Lower lobe of right lung (tissue), 2 donors: ENCODE results near the gene GPSM3. TPM values are rescaled to one million over a fixed set of nuclear protein-coding genes. Genes with fewer than 3 reads are reported as not detected.

Experiments used
- ATAC-seq, 2 donors: fragments of 200-7000 bp; cut with Tn5 transposase; one replicate each; pipeline ENCODE4 v1.9.1; 2020 to 2022; ENCODE audit warnings: mild to moderate bottlenecking in 2 of 2, moderate library complexity in 2 of 2
- DNase-seq: peaks from one replicate; pipeline ENCODE4 v3.0.0-alpha.2; 2020
- H3K27ac ChIP-seq: fragments of 200-600 bp; one replicate; pipeline ENCODE4 v1.8.0; 2022
- H3K27me3 ChIP-seq: fragments of 200-600 bp; one replicate; pipeline ENCODE4 v1.8.0; 2022; ENCODE audit warnings: low read depth
- H3K36me3 ChIP-seq: fragments of 200-600 bp; one replicate; pipeline ENCODE4 v1.8.0; 2022; ENCODE audit warnings: mild to moderate bottlenecking
- H3K4me1 ChIP-seq: fragments of 200-600 bp; one replicate; pipeline ENCODE4 v1.8.0; 2022
- H3K4me3 ChIP-seq: fragments of 200-600 bp; one replicate; pipeline ENCODE4 v1.8.0; 2022; ENCODE audit warnings: mild to moderate bottlenecking
- H3K9me3 ChIP-seq: fragments of 200-600 bp; one replicate; pipeline ENCODE4 v1.8.0; 2022
- CTCF ChIP-seq: fragments of 200-600 bp; IDR thresholded peaks from one replicate; pipeline ENCODE4 v1.8.0; 2022; ENCODE audit warnings: antibody characterized with exemption, mild to moderate bottlenecking
- intact Hi-C: fragments of 100-400 bp; cut with DNase I; formaldehyde crosslinking; loops from one replicate; pipeline ENCODE4 v1.11.0; 2022
- total RNA-seq: library from RNA; stranded (reverse); fragmentation: NEBNext Ultra II Directional; extraction: Animal tissue kit (Norgen Biotek cat#: 25700); gene quantifications from one replicate; pipeline ENCODE4 v1.2.1, GENCODE V29; 2021
- donor health status: DM: no; HTN: yes; CAD: no; lungs with severe emphysema.

Gene GPSM3
- total RNA-seq, 1 donor from 2014 or later, result 76.2 TPM

DNA sequence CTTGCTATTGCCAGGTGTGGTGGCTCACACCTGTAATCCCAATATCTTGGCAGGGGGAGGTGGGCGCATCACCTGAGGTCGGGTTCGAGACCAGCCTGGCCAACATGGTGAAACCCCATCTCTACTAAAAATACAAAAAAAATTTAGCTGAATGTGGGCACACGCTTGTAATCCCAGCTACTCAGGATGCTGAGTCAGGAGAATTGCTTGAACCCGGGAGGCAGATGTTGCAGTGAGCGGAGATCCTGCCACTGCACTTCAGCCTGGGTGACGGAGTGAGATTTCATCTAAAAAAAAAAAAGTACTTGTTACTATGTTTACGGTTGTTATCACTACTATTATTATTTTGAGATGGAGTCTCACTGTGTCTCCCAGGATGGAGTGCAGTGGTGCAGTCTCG, 35.6 kb downstream of the GPSM3 start:
- intact Hi-C loops, result no loop called here
- H3K4me3 ChIP-seq, result no peak overlapping the region
- TF ChIP-seq CTCF, result no peak
- DNase-seq, result no peak
- peaks cover 28% of the 10 kb centered on the region for H3K36me3 ChIP-seq
- H3K27ac ChIP-seq, result no peak overlapping the region
- peaks cover 15% of the 10 kb centered on the region for H3K27me3 ChIP-seq
- no peak for ATAC-seq
- no peaks in the 10 kb centered on the region for H3K9me3 ChIP-seq
- peaks cover 27% of the 10 kb centered on the region for H3K4me1 ChIP-seq

- peaks cover 28% of the 10 kb centered on the region for H3K36me3 ChIP-seq
- peak; percentile 52 for TF ChIP-seq CTCF
- no peaks in the 10 kb centered on the region for H3K9me3 ChIP-seq
- intact Hi-C loops, result no loop called here
- H3K27me3 ChIP-seq, result peaks cover 25% of the 10 kb centered on the region
- peak; percentile 81 to 83 for ATAC-seq
- DNase-seq, result peak; percentile 67
- peak overlapping the region; percentile 84 for H3K27ac ChIP-seq
- peaks cover 27% of the 10 kb centered on the region for H3K4me1 ChIP-seq
- H3K4me3 ChIP-seq, result peak overlapping the region; percentile 77
Observed at GRCh38 chr6:32154514-32155161, 37.8 kb downstream of the GPSM3 start.

DNA sequence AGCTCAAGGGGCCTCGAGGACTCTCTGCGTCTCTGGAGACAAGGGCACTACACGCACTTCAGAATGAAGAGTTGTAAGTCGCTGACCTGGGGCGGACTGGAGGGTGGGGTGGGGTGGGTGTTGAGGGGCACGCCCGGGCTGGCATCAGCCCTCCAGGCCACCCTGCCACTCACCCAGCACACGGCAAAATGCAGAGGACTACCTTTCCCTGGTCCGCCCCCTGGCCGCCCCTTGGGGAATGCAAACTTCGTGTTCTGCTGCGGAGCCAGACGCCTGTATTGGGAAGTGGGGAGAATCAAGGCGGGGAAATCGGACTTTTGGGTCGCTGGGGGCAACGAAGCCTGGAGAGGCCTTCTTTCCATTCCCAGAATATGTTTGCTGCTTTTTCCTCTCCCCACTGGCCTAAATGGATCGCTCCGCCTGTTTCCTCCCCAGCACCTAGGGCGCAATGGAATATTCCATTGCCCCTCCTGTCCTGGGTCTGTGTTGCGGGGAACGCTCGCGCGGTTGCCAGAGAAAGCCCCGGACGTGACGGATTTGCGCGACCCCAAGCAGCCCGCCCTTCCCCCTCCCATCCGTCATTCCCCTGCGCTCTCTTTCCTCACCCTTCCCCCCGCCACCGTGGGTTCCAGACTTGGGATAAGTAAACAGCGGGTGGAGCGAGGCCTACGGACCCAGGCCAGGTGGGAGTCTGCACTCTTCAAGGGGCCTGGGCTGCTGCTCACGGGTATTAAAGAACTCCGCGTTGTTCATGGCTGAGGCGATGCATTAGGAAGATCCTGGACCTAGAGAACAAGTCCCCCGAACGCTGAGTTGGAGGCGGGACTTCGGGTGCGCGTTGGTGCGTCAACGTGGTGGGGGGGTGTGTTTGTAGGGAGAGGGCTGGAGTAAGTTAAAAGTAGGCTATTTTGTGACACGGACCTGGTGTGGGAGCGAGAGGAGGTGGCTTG, 38.6 kb downstream of the GPSM3 start, which contains the start of gene PPT2:
TSS of gene PPT2 (plus strand) at position 578 of the 950 bp plus-strand sequence. CDS start 454 bp downstream, outside the sequence.
- intact Hi-C loops, result no loop called here
- DNase-seq (peak; percentile 81), ATAC-seq (peak; percentile 72 to 79)
- Histone ChIP-seq H3K4me3 (peak within 1 kb of the TSS; percentile 77), H3K27ac (peak within 1 kb of the TSS; percentile 84), H3K27me3 (peaks cover 33% of the 10 kb centered on the region), H3K9me3 (no peaks in the 10 kb centered on the region), H3K4me1 (peaks cover 27% of the 10 kb centered on the region), H3K36me3 (peaks cover 27% of the 10 kb centered on the region)
- peak; percentile 21 for TF ChIP-seq CTCF

- intact Hi-C loops, result no loop called here
- Histone ChIP-seq H3K4me3 (peak overlapping the region; percentile 77), H3K27ac (peak overlapping the region; percentile 84), H3K27me3 (peaks cover 39% of the 10 kb centered on the region), H3K36me3 (peaks cover 18% of the 10 kb centered on the region), H3K9me3 (no peaks in the 10 kb centered on the region), H3K4me1 (peaks cover 27% of the 10 kb centered on the region)
- DNase-seq (peak; percentile 68), ATAC-seq (no peak)
- no peak for TF ChIP-seq CTCF
Observed at GRCh38 chr6:32152769-32153563, 39.5 kb downstream of the GPSM3 start.
